GM06990 (cell line): ENCODE results near the gene HS6ST3.

Experiments
- DNase-seq: peaks from one replicate; pipeline ENCODE4 v3.0.0-alpha.2; 2011; ENCODE audit not compliant: insufficient read length; ENCODE audit errors: extremely low read depth
- H3K27me3 ChIP-seq: replicated peaks from 2 replicates; pipeline ENCODE4 v1.6.0; 2011; ENCODE audit warnings: low read length; ENCODE audit not compliant: control insufficient read depth, insufficient read depth
- H3K36me3 ChIP-seq: 2 replicates; pipeline ENCODE4 v1.5.1; 2011; ENCODE audit warnings: low read length; ENCODE audit not compliant: control insufficient read depth, insufficient read depth
- H3K4me3 ChIP-seq: replicated peaks from 2 replicates; pipeline ENCODE4 v1.5.1; 2011; ENCODE audit warnings: low read depth, mild to moderate bottlenecking, control low read depth, low read length
- TF ChIP-seq, protein P1 (sequence below): IDR thresholded peaks from 2 replicates; pipeline ENCODE4 v1.5.1; 2011; ENCODE audit warnings: low read length, control low read depth, mild to moderate bottlenecking, inconsistent platforms; ENCODE audit not compliant: insufficient read depth, poor library complexity, severe bottlenecking

Gene HS6ST3

DNA sequence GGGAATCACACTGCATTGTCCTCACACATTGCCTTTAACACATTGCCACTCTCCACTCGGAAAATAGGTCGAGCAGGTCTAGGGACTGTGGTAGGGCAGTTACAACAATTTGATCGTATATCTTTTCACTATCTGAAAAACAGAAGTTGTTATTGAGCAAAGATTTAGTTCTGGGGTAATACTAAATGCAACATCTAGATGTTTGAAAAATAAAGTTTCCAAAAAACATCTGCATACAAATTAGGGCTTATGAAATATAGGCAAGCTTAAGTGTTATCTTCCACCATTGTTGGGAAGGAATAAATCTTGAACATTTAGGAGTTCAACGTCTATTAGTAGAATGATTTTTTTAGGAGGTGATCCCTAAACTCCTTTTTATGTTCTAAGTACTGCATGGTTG lies 768 bp upstream of the HS6ST3 start:
- peaks cover 7% of the 10 kb centered on the region for H3K27me3 ChIP-seq
- TF ChIP-seq, protein P1, sequence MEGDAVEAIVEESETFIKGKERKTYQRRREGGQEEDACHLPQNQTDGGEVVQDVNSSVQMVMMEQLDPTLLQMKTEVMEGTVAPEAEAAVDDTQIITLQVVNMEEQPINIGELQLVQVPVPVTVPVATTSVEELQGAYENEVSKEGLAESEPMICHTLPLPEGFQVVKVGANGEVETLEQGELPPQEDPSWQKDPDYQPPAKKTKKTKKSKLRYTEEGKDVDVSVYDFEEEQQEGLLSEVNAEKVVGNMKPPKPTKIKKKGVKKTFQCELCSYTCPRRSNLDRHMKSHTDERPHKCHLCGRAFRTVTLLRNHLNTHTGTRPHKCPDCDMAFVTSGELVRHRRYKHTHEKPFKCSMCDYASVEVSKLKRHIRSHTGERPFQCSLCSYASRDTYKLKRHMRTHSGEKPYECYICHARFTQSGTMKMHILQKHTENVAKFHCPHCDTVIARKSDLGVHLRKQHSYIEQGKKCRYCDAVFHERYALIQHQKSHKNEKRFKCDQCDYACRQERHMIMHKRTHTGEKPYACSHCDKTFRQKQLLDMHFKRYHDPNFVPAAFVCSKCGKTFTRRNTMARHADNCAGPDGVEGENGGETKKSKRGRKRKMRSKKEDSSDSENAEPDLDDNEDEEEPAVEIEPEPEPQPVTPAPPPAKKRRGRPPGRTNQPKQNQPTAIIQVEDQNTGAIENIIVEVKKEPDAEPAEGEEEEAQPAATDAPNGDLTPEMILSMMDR = no peak
- no peak for DNase-seq

DNA sequence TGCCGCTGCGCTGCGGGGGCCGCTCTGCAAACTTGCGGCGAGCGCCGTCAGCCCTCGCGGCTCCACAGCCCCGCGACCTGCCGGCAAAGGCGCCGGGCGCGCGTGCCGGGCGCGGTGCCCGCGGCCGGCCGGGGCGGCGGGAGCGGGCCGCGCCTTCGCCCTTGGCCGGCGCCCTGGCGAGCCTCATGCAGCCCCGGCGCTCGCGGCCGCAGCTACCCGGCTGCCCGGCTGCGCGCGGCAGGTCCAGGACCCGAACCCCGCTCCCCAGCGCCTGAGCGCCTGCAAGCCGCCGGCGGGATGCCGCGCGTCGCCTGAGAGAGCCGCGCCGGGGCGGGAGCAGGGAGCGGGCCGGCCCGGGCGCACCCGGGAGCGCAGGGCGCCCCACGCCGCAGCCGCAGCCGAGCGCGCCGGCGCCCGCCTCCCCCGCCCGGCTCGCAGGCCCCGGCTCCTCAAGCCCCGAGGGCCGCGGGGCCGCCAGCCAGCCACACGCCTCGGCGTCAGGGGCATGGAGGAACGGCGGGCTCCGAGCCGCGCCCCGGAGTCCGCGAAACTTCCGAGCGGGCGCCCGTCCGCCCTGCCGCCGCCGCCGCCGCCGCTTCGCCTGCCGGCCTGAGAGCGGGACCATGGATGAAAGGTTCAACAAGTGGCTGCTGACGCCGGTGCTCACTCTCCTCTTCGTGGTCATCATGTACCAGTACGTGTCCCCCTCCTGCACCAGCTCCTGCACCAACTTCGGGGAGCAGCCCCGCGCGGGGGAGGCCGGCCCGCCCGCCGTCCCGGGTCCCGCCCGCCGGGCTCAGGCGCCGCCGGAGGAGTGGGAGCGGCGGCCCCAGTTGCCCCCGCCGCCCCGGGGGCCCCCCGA lies 564 bp downstream of the HS6ST3 start:
- H3K36me3 ChIP-seq = no peaks in the 10 kb centered on the region
- peak; percentile 30 for DNase-seq
- TF ChIP-seq, protein P1 = no peak
- peaks cover 7% of the 10 kb centered on the region for H3K27me3 ChIP-seq
- peak overlapping the region; percentile 52 for H3K4me3 ChIP-seq

More for the DNA sequence above, 768 bp upstream of the HS6ST3 start:
- H3K36me3 ChIP-seq = no peaks in the 10 kb centered on the region
- no peak overlapping the region for H3K4me3 ChIP-seq

DNA sequence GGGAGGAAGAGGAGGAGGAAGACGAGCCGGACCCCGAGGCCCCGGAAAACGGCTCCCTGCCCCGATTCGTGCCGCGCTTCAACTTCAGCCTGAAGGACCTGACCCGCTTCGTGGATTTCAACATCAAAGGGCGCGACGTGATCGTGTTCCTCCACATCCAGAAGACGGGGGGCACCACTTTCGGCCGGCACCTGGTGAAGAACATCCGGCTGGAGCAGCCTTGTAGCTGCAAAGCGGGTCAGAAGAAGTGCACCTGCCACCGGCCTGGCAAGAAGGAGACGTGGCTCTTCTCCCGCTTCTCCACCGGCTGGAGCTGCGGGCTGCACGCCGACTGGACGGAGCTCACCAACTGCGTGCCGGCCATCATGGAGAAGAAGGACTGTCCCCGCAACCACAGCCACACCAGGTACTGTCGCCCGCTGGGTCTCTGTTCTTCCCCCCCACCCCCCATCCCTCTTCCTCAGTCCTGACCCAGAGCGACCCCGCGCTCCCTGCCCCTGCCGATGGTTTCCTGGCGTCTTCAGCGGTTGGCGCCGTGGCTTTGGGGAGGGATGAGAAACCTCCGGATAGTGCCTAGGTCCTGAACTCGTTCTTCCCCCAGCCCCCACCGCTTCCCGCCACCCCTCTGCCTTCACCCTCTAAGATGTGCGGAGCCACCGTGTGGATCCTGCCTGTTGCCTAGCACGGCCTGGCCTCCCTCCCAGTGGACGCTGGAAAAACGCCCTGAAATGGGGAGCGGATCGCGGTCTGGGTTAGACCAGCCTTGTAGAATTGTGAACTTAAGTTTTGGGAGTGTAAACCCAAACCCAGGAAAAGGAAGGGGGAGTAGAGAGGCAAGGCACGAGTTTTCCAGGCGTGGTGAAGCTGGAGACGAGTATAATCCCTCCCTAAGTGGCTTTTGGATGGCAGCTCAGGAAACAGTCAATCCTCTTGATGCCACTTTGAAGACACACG lies 1.5 kb downstream of the HS6ST3 start:
- H3K27me3 ChIP-seq = peaks cover 7% of the 10 kb centered on the region
- no peaks in the 10 kb centered on the region for H3K36me3 ChIP-seq
- DNase-seq = peak; percentile 8
- TF ChIP-seq, protein P1 = no peak
- H3K4me3 ChIP-seq = 0 out of 2 replicates have a peak overlapping the region, but pooled peaks have one; percentile 6

DNA sequence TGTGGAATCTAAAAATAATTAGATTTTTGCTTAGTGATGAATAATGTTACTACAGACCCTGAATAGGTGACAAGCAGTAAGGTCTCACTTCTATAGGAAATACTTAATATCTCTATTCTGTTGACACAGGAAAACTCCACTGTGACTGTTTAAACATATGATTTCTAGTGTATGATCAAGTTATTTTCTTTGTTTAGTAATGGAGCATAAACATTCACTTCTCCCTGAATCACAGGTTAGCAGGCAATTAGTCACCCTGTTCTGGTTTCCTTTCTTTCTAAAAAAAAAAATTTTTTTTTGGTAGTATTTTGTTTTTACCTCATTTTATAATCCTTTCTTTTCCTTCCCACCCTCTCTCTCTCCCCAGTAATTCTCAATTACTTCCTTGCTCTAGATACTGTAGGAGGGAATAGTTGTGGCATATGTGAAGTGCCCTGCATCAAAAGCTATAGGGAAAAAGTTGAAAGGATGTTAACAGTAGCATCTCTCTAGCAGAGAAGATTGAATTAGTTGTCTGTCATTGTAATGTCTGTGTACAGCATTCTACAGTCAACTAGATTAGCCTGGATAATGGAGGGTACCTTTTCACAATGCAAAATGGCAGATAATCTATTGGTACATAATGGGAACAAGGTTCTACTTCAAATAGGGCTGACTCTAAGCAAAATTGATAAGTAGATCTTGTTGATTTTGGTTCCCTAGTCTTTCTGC lies 3.5 kb downstream of the HS6ST3 start:
- Histone ChIP-seq H3K36me3 (no peaks in the 10 kb centered on the region), H3K4me3 (no peak overlapping the region), H3K27me3 (peaks cover 7% of the 10 kb centered on the region)
- no peak for DNase-seq
- TF ChIP-seq, protein P1 = no peak

DNA sequence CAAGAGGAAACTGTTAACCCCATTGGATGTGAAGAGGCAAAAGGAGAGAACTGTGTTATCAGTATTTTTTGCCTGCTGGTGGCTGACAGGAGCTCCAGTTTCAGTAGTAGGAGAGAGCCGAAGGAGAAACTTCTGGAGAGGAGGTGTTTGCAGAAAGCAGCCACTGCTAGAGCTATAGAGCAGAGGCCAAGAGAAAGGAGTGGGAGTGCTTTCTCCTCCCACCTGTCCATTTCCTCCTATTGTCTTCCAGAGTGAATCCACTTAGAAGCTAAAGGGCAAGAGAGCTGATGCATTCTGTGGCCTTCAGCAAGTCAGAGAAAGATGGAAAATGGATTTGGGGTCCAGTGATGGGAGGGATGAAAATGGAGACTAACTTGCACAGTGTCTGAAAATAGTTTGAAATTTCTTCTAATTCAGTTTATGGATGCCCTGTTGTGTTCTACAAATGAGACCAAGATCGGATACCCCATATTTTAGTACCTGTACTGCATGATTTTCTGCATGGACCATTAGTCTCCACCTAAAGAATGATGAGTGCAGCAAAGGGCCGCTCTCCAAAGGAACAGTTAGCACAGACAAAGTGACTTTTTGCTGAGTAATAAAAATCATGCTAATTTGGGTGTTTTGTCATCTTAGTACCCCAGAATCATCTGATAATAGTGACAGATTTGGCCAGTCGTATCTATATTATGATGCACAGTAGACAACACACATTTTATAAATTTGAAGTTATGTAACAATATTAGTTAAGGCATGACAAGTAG lies 10.7 kb downstream of the HS6ST3 start:
- no peaks in the 10 kb centered on the region for H3K27me3 ChIP-seq
- DNase-seq = no peak
- TF ChIP-seq, protein P1 = no peak
- no peak overlapping the region for H3K4me3 ChIP-seq
- no peaks in the 10 kb centered on the region for H3K36me3 ChIP-seq
